CD14-positive monocyte (primary cell): ENCODE results near the gene KRTAP20-4. TPM values are rescaled to one million over a fixed set of nuclear protein-coding genes. Genes with fewer than 3 reads are reported as not detected.

Source experiments
- DNase-seq, 3 donors: peaks; one replicate each; pipeline ENCODE4 v3.0.0-alpha.2; 2011 to 2022
- H2AFZ ChIP-seq: 2 replicates; pipeline ENCODE4 v1.6.0; 2012; ENCODE audit warnings: mild to moderate bottlenecking, low read depth, low read length, inconsistent platforms; ENCODE audit not compliant: insufficient read depth, poor library complexity, severe bottlenecking
- H3K27ac ChIP-seq, 2 donors: 1 replicate in 1 of 2; 2 replicates in 1 of 2; pipeline ENCODE4 v1.5.1; 2012 to 2013; ENCODE audit warnings: low read length in 2 of 2, control low read depth in 1 of 2, inconsistent platforms in 1 of 2, low read depth in 1 of 2, mild to moderate bottlenecking in 1 of 2
- H3K27me3 ChIP-seq, 2 donors: one replicate each; pipeline versions ENCODE4 v1.6.0 to v1.6.1; 2011 to 2013; ENCODE audit warnings: low read length in 2 of 2; ENCODE audit not compliant: control insufficient read depth in 2 of 2, insufficient read depth in 2 of 2
- H3K36me3 ChIP-seq, 2 donors: replicated peaks in 1 of 2; 1 replicate in 1 of 2; 2 replicates in 1 of 2; pipeline versions ENCODE4 v1.5.1 to v1.6.1; 2012 to 2013; ENCODE audit warnings: low read length in 2 of 2, control low read depth in 1 of 2, inconsistent platforms in 1 of 2, mild to moderate bottlenecking in 1 of 2; ENCODE audit not compliant: insufficient read depth in 2 of 2, control insufficient read depth in 1 of 2
- H3K4me1 ChIP-seq, 2 donors: 1 replicate in 1 of 2; 2 replicates in 1 of 2; pipeline versions ENCODE4 v1.5.1 to v1.6.1; 2012 to 2013; ENCODE audit warnings: low read length in 2 of 2, control low read depth in 1 of 2, inconsistent platforms in 1 of 2, mild to moderate bottlenecking in 1 of 2, moderate library complexity in 1 of 2; ENCODE audit not compliant: insufficient read depth in 2 of 2, control insufficient read depth in 1 of 2
- H3K4me2 ChIP-seq: replicated peaks from 2 replicates; pipeline ENCODE3; 2012; ENCODE audit warnings: low read length, moderate library complexity, mild to moderate bottlenecking; ENCODE audit not compliant: poor library complexity, severe bottlenecking; ENCODE audit errors: extremely low read depth
- H3K4me3 ChIP-seq, 3 experiments: fragments of 200-600 bp in 1 of 3; sonication (generic) in 1 of 3; replicated peaks in 1 of 3; 1 replicate in 2 of 3; 2 replicates in 1 of 3; pipeline ENCODE4 v1.5.1; 2011 to 2013; ENCODE audit warnings: low read length in 3 of 3, mild to moderate bottlenecking in 3 of 3, control low read depth in 2 of 3, low read depth in 2 of 3, inconsistent platforms in 1 of 3, moderate library complexity in 1 of 3
- H3K79me2 ChIP-seq: 2 replicates; pipeline ENCODE4 v1.6.0; 2012; ENCODE audit warnings: mild to moderate bottlenecking, control low read depth, inconsistent platforms, low read length, moderate library complexity; ENCODE audit not compliant: insufficient read depth
- H3K9ac ChIP-seq: 2 replicates; pipeline ENCODE4 v1.6.0; 2017; ENCODE audit warnings: low read length, mild to moderate bottlenecking; ENCODE audit not compliant: insufficient read depth, poor library complexity, severe bottlenecking
- H3K9me3 ChIP-seq, 2 donors: replicated peaks in 1 of 2; 1 replicate in 1 of 2; 2 replicates in 1 of 2; pipeline versions ENCODE4 v1.5.1 to v1.6.1; 2012 to 2013; ENCODE audit warnings: low read length in 2 of 2, control low read depth in 1 of 2; ENCODE audit not compliant: control insufficient read depth in 1 of 2, insufficient read depth in 1 of 2
- H4K20me1 ChIP-seq: 2 replicates; pipeline ENCODE4 v1.6.0; 2012; ENCODE audit warnings: mild to moderate bottlenecking, low read length, control low read depth, moderate library complexity; ENCODE audit not compliant: insufficient read depth
- H3K27ac Mint-ChIP-seq, 7 donors: one replicate each; pipeline ENCODE4 v1.8.0; 2020; ENCODE audit warnings: mild to moderate bottlenecking in 7 of 7, mixed read lengths in 7 of 7, moderate library complexity in 6 of 7, inconsistent platforms in 2 of 7
- H3K27me3 Mint-ChIP-seq, 3 donors: one replicate each; pipeline ENCODE4 v1.8.0; 2021 to 2022; ENCODE audit warnings: low read depth in 3 of 3, mild to moderate bottlenecking in 3 of 3, mixed read lengths in 3 of 3, moderate library complexity in 3 of 3, inconsistent platforms in 1 of 3
- H3K36me3 Mint-ChIP-seq, 2 donors: one replicate each; pipeline ENCODE4 v1.8.0; 2020; ENCODE audit warnings: mixed read lengths in 2 of 2, inconsistent platforms in 1 of 2, mild to moderate bottlenecking in 1 of 2
- H3K4me1 Mint-ChIP-seq: one replicate; pipeline ENCODE4 v1.8.0; 2020; ENCODE audit warnings: mild to moderate bottlenecking, mixed read lengths
- H3K4me3 Mint-ChIP-seq, 2 donors: one replicate each; pipeline ENCODE4 v1.8.0; 2020; ENCODE audit warnings: mild to moderate bottlenecking in 2 of 2, mixed read lengths in 2 of 2, moderate library complexity in 1 of 2
- H3K9me3 Mint-ChIP-seq, 7 donors: one replicate each; pipeline ENCODE4 v1.8.0; 2020 to 2022; ENCODE audit warnings: mixed read lengths in 7 of 7, mild to moderate bottlenecking in 6 of 7, moderate library complexity in 6 of 7, inconsistent platforms in 2 of 7
- CTCF ChIP-seq: fragments of 200-600 bp; IDR thresholded peaks from one replicate; pipeline ENCODE4 v1.8.0; 2022; ENCODE audit warnings: antibody characterized with exemption, mild to moderate bottlenecking
- WGBS: methylation state at CpG from one replicate; pipeline ENCODE4 v1.1.5; 2013; ENCODE audit warnings: missing lambda C conversion rate; ENCODE audit not compliant: insufficient coverage; 5-methylcytosine and 5-hydroxymethylcytosine counted together
- intact Hi-C, 2 donors: fragments of 100-400 bp; cut with micrococcal nuclease; formaldehyde crosslinking; loops; one replicate each; pipeline versions ENCODE4 v1.15.0 to v1.15.1; 2023
- polyA plus RNA-seq, 3 donors: library from polyadenylated mRNA; depleted of rRNA in 1 of 3; unstranded in 2 of 3; stranded (reverse) in 1 of 3; fragments of 300-500 nt in 2 of 3; fragments of >200 nt in 1 of 3; fragmentation: Illumina TruSeq in 2 of 3; gene quantifications; 1 replicate in 2 of 3; 2 replicates in 1 of 3; pipeline ENCODE4 v1.2.3, GENCODE V29; 2012 to 2021

Gene KRTAP20-4
- polyA plus RNA-seq, 3 donors = not detected

GRCh38 chr21:30615199-30615598 is 5.2 kb upstream of the KRTAP20-4 start:
- no peaks in the 10 kb centered on the region for H3K36me3 ChIP-seq
- no peaks in the 10 kb centered on the region for H3K4me1 ChIP-seq
- H2AFZ ChIP-seq = no peak overlapping the region
- H3K4me3 ChIP-seq = no peak overlapping the region
- H4K20me1 ChIP-seq = no peaks in the 10 kb centered on the region
- peaks cover 7 to 21% of the 10 kb centered on the region in 2 donors for H3K9me3 ChIP-seq
- H3K9me3 Mint-ChIP-seq = peaks cover 0 to 11% (median 8%) of the 10 kb centered on the region in 7 donors
- H3K9ac ChIP-seq = no peak overlapping the region
- no peak for TF ChIP-seq CTCF
- H3K27me3 ChIP-seq = no peaks in the 10 kb centered on the region
- H3K79me2 ChIP-seq = no peaks in the 10 kb centered on the region
- H3K27ac Mint-ChIP-seq = peak overlapping the region in 1 of 7 donors; percentile 25
- H3K27ac ChIP-seq = no peak overlapping the region
- peaks cover 0 to 3% (median 0%) of the 10 kb centered on the region in 3 donors for H3K27me3 Mint-ChIP-seq
- no peak overlapping the region for H3K4me3 Mint-ChIP-seq
- no peaks in the 10 kb centered on the region for H3K4me1 Mint-ChIP-seq
- intact Hi-C loops = no loop called here
- DNase-seq = no peak
- no peak overlapping the region for H3K4me2 ChIP-seq
- no peaks in the 10 kb centered on the region for H3K36me3 Mint-ChIP-seq

- Mint-ChIP-seq H3K27me3 (peaks cover 0 to 3% (median 0%) of the 10 kb centered on the region in 3 donors), H3K36me3 (no peaks in the 10 kb centered on the region), H3K27ac (peak within 1 kb of the TSS in 1 of 7 donors; percentile 25), H3K4me3 (no peak within 1 kb of the TSS), H3K4me1 (no peaks in the 10 kb centered on the region), H3K9me3 (peaks cover 0 to 9% (median 7%) of the 10 kb centered on the region in 7 donors)
- Histone ChIP-seq H3K4me1 (no peaks in the 10 kb centered on the region), H3K4me2 (no peak within 1 kb of the TSS), H3K79me2 (no peaks in the 10 kb centered on the region), H3K27ac (no peak within 1 kb of the TSS), H3K4me3 (no peak within 1 kb of the TSS), H3K27me3 (no peaks in the 10 kb centered on the region), H3K36me3 (no peaks in the 10 kb centered on the region), H4K20me1 (no peaks in the 10 kb centered on the region), H3K9ac (no peak within 1 kb of the TSS), H3K9me3 (peaks cover 6 to 21% of the 10 kb centered on the region in 2 donors), H2AFZ (no peak within 1 kb of the TSS)
- no CpG with 5 or more reads among the region's 2 CpGs for WGBS
- no peak for DNase-seq
- intact Hi-C loops = no loop called here
- TF ChIP-seq CTCF = no peak
Measured at GRCh38 chr21:30616125-30616524, 4.3 kb upstream of the KRTAP20-4 start, which contains the start of gene KRTAP20-1. Gene KRTAP20-1 (plus strand): TSS chr21:30616425. CDS start chr21:30616455, 30 bp downstream.
